Dendritic cell treated with granulocyte-macrophage colony-stimulating factor and Interleukin-4, amounts not matched to agents 40 ng/mL and 50 ng/mL, for 4 days (primary cell): ENCODE data around the gene KDM5B.
A peak's percentile ranks its signal among the peaks of the same experiment; 100 is the strongest.
"Not testable (repeated sequence)": the region's sequence is repeated elsewhere in the genome, so short reads cannot be mapped to it uniquely, and the experiment has no call there.

Experiments used
- H3K27ac Mint-ChIP-seq: one replicate; pipeline ENCODE4 v1.8.0; 2022; ENCODE audit warnings: mild to moderate bottlenecking, mixed read lengths
- H3K27me3 Mint-ChIP-seq: one replicate; pipeline ENCODE4 v1.8.0; 2022; ENCODE audit warnings: mild to moderate bottlenecking, mixed read lengths
- H3K36me3 Mint-ChIP-seq: one replicate; pipeline ENCODE4 v1.8.0; 2022; ENCODE audit warnings: low read depth, mixed read lengths
- H3K4me1 Mint-ChIP-seq: one replicate; pipeline ENCODE4 v1.8.0; 2022; ENCODE audit warnings: low read depth, mixed read lengths
- H3K4me3 Mint-ChIP-seq: one replicate; pipeline ENCODE4 v1.8.0; 2022; ENCODE audit warnings: mild to moderate bottlenecking, moderate library complexity, mixed read lengths
- H3K9me3 Mint-ChIP-seq: one replicate; pipeline ENCODE4 v1.8.0; 2022; ENCODE audit warnings: mixed read lengths
- intact Hi-C: fragments of 100-400 bp; cut with micrococcal nuclease; formaldehyde crosslinking; loops from one replicate; pipeline ENCODE4 v1.15.0; 2022

Gene KDM5B

DNA sequence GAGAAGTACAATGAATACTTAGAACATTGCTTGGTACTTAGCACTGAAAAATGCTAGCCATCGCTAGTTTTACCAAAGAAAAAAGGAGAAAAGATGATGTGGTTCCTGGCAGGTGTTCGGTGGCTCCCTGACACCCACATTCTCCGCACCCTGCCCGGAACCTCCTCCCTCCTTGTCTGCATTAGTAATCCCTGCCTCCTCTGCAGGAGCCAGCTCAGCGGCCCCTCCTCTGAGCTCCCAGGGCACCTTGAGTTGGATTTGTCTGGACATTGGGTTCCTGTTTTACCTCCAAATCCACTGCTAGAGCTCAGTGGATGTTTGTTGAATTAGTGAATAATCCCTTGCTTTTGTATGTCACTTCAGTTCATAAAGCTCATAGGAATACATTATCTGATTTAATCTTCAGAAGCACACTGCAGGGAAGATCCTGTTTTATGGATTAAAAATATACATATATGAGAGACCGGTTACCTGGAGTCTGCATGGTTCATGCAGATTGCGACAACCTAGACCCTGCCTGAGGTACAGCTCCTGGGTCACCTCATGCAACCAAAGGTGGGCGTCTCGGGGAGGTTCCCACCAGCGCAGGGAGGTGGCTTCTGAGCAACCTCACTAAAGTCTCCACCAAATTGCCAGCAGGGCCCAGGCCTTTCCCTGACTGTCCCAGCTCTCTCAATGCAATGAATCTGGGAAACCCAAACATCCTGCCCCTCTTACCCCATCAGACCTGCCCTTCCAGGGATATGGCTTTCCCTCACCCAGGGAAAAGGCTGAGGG, 26.7 kb upstream of the KDM5B start:
- Mint-ChIP-seq H3K36me3 (no peaks in the 10 kb centered on the region), H3K27ac (no peak overlapping the region)
- intact Hi-C loops: no loop called here

DNA sequence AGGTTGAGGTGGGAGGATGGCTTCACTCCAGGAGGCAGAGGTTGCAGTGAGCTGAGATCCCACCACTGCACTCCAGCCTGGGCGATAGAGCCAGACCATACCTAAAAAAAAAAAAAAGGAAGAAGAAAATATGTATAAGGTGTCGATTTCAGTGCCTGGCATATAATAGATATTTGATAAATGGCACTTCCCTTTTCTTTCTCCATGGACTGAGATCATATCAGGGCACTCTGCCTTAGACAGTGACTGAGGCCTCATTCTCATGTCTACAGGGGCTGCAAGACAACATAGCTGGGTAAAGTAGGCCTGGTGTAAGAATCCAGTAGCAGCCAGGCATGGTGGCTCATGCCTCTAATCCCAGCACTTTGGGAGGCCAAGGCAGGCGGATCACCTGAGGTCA, 23.7 kb upstream of the KDM5B start:
- Mint-ChIP-seq H3K27me3 (peaks cover 10% of the 10 kb centered on the region), H3K9me3 (no peaks in the 10 kb centered on the region), H3K4me3 (no peak overlapping the region), H3K27ac (no peak overlapping the region), H3K4me1 (peaks cover 22% of the 10 kb centered on the region), H3K36me3 (no peaks in the 10 kb centered on the region)
- intact Hi-C loops: no loop called here

More for the DNA sequence above, 26.7 kb upstream of the KDM5B start:
- Mint-ChIP-seq H3K4me1 (peaks cover 31% of the 10 kb centered on the region), H3K27me3 (peaks cover 10% of the 10 kb centered on the region), H3K4me3 (no peak overlapping the region), H3K9me3 (no peaks in the 10 kb centered on the region)

DNA sequence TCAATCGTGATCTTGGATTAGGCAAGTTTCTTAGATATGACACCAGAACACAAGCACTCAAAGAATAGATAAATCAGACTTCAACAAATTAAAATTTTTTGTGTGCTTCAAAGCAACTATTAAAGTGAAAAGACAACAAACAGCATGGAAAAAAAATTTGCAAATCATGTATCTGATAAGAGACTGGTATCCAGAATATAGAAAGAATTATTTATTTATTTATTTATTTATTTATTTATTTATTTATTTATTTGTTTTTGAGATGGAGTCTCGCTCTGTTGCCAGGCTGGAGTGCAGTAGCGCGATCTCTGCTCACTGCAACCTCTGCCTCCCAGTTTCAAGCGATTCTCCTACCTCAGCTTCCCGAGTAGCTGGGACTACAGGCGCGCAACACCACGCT, 21.0 kb upstream of the KDM5B start:
- H3K4me3 Mint-ChIP-seq, intact Hi-C loops, H3K36me3 Mint-ChIP-seq, H3K27me3 Mint-ChIP-seq, H3K9me3 Mint-ChIP-seq, H3K27ac Mint-ChIP-seq: not testable (repeated sequence)
- H3K4me1 Mint-ChIP-seq: peaks cover 10% of the 10 kb centered on the region

DNA sequence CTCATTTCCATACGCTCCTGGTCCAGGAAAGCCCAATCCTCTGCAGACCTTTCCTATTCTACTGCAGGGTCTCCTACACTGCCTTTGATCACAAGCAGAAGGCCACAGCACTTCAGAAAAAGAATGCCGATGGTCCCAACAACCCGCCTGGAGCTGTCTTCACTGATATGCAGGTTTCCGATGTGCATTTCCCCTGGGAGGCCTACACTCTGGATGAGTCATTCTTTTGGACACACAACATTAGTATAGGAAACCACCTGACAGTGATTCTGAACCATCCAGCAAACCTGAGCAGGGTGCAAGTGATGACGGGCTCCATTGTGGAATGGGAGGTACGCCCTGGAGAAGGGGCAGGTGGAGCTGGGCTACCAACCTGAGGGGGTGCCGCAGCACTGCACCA, 17.5 kb upstream of the KDM5B start:
- Mint-ChIP-seq H3K36me3 (no peaks in the 10 kb centered on the region), H3K9me3 (no peaks in the 10 kb centered on the region), H3K4me3 (no peak overlapping the region), H3K27me3 (peaks cover 3% of the 10 kb centered on the region), H3K4me1 (peaks cover 10% of the 10 kb centered on the region), H3K27ac (no peak overlapping the region)
- intact Hi-C loops: no loop called here

DNA sequence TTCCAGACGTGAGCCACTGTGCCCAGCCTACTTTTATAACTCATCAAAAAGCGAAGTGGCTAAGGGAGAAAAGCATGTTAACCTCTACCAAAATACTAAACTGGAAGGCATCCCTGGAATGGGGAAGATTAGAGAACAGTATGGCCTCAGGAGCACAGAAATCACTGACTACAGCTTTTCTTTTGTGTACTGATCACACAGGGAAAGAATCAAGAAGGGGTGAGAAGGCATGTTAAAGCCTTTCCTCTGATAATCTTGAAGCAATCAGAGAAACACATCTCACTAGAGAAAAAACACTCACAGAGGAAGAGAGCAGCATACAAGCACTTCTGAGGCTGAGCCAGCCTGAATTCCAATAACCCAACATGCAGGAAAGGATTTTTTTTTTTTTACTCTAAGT, 13.2 kb upstream of the KDM5B start:
- no peaks in the 10 kb centered on the region for H3K36me3 Mint-ChIP-seq

DNA sequence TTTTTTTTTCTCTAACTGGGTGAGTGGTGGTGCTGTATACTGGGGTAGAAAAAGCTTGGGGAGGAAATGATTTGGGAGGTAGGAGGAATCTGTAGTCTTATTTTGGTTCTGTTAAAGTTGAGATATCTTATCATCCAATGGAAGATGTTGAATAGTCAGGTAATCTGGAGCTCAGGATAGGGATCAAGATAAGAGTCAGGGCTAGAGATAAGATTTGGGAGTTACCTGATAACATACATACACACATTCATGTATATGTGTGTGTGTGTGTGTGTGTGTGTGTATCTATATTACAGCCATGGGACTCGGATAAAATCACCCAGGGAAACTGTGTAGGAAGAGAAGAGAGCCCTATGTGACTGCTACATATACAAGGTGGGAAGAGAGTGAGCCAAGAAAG, 10.6 kb upstream of the KDM5B start:
- H3K4me1 Mint-ChIP-seq: peaks cover 9% of the 10 kb centered on the region
- no peaks in the 10 kb centered on the region for H3K9me3 Mint-ChIP-seq
- no peak overlapping the region for H3K27ac Mint-ChIP-seq
- no peaks in the 10 kb centered on the region for H3K36me3 Mint-ChIP-seq
- intact Hi-C loops: no loop called here
- H3K27me3 Mint-ChIP-seq: peaks cover 17% of the 10 kb centered on the region
- H3K4me3 Mint-ChIP-seq: no peak overlapping the region

More for the DNA sequence above, 13.2 kb upstream of the KDM5B start:
- no peaks in the 10 kb centered on the region for H3K9me3 Mint-ChIP-seq
- peaks cover 18% of the 10 kb centered on the region for H3K27me3 Mint-ChIP-seq
- H3K27ac Mint-ChIP-seq: no peak overlapping the region
- peaks cover 15% of the 10 kb centered on the region for H3K4me1 Mint-ChIP-seq
- H3K4me3 Mint-ChIP-seq: no peak overlapping the region
- intact Hi-C loops: no loop called here

DNA sequence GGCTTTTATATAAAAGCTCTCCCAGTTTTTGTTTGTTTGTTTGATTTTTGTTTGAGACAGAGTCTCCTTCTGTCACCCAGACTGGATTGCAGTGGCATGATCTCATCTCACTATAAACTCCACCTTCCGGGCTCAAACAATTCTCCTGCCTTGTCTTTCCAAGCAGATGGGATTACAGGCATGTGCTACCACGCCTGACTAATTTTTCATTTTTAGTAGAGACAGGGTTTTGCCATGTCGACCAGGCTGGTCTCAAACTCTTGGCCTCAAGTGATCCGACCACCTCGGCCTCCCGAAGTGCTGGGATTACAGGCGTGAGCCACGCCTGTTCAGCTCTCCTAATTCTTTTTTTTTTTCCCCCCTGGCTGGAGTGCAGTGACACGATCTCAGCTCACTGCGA, 6.9 kb upstream of the KDM5B start:
- no peak overlapping the region for H3K4me3 Mint-ChIP-seq
- H3K4me1 Mint-ChIP-seq: peaks cover 26% of the 10 kb centered on the region
- intact Hi-C loops: no loop called here
- H3K9me3 Mint-ChIP-seq: no peaks in the 10 kb centered on the region
- H3K27me3 Mint-ChIP-seq: peaks cover 35% of the 10 kb centered on the region
- H3K36me3 Mint-ChIP-seq: no peaks in the 10 kb centered on the region
- no peak overlapping the region for H3K27ac Mint-ChIP-seq

DNA sequence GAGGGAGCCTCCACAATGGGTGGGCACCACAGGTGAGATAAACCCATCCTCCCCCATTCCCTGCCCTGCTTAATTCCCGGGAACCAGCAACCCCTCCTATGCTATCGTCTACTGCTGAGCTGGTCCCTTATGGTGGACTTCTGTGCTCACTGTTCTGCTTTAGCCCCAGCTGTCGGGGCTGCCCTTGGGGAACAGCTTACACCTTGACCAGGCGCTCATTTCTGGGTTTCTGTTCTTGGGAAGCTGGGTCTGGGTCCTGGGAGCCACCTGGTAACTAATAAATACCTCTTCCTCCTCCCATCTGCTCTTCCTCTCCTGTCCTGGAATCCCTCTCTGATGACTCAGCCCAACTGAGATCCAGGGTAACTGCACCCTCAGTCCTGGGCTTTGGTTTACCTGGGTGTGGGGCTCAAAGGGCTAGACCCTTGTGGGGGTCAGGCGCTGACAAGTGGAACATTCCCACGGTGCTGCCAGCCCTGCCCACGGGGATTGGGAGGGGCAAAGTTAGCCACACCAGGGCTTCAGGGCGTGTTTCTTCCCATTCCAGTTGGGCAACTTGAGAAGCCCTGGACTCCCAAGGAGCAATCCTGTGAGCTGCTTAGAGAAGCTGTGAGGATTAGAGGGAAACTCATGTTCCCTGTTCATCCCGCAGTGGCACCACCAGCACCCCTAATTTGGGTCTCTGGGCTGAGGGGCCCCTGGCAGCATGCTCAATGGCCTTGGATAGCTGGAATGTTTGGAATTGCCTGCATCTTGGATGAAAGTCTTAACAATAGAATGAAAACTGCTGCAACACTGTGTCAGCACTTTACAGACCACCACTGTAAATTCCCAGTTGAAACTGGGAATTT, 4.2 kb upstream of the KDM5B start:
- H3K27ac Mint-ChIP-seq: no peak overlapping the region
- H3K4me1 Mint-ChIP-seq: peaks cover 27% of the 10 kb centered on the region
- no peaks in the 10 kb centered on the region for H3K9me3 Mint-ChIP-seq
- no peak overlapping the region for H3K4me3 Mint-ChIP-seq
- H3K27me3 Mint-ChIP-seq: peaks cover 20% of the 10 kb centered on the region
- no peaks in the 10 kb centered on the region for H3K36me3 Mint-ChIP-seq
- intact Hi-C loops: loop anchor here (2.0 kb wide), 1 partner anchor 48 kb away; no protein-coding TSS in a partner anchor

DNA sequence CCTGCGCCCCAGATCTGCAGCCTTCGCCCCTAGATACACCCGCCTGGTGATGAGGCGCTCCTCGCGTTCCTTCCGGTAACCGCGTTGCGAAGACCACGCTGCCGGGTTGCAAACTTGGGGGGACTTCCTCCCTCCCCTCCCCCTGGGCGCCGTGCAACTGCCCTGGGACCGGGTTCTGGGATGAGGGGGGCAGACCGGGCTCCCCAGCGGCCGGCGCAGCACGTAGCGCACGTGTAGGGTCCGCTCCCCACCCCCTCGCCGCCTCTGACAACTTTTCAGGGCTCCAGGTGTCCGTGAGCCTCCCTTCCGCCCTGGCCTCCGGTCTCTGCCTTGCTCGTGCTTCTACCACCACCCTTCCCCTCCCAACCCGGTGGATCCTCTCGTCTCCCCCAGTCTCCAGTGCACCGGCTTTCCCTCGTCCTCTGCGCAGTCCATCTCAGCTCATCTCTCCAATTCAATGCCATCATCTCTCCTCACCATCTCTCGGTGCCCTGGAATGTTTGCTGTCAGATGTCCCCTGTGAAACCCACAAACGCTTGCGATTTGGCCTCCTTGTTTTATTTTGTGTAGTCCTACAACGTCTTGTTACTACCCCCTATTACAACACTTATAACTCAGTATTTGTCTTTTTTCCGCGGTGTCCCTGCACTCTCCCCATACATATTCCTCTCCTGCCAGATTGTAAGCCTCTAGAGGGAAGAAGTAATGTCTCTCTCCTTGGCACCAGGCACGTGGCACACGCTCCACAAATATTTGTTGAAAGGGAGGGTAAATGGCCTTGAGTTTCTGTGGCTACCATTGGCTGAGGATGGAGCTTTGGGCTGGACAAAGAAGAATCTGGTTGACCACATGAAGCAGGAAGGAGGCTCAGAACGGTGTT, 3.3 kb upstream of the KDM5B start:
- Mint-ChIP-seq H3K27ac (peak overlapping the region; percentile 89), H3K4me3 (peak overlapping the region; percentile 90), H3K9me3 (no peaks in the 10 kb centered on the region), H3K4me1 (peaks cover 31% of the 10 kb centered on the region), H3K27me3 (peaks cover 20% of the 10 kb centered on the region), H3K36me3 (peaks cover 6% of the 10 kb centered on the region)
- intact Hi-C loops: loop anchor here (2.0 kb wide), 1 partner anchor 49 kb away; no protein-coding TSS in a partner anchor

DNA sequence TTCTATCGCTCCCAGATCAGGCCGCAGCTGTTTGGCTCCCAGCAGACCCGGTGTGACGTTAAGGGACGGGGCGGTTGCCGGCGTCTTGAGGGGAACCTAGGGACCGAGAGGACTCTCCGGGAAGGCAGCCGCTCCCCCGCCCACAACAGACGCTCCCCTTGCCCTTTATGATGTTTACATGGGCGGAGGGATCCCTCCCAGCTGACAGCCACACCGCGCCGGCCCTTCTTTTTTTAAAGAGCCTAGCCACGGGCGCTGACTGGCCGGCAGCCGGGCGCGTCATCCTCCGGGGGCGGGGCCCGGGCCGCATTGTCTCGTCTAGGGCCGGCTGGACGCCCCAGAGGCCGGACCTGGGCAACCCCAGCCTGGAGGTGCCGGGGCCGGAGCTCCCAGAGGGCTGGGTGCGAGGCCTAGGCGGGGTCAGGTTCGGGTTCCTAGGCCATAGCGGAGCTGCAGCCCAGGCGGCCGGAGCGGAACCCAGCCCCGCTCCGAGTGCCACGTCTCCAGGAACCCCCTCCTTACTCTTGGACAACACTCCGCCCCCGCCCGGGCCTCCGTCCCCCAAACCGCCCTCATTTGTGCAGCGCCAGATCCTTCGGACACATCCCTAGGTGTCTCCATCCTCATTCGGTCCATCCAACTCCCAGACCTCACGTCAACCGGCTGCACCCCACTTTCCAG, 2.5 kb upstream of the KDM5B start, which contains the start of gene PCAT6:
TSS of gene PCAT6 (plus strand) at position 340 of the 681 bp plus-strand sequence.
- H3K4me3 Mint-ChIP-seq: peak within 1 kb of the TSS; percentile 90
- H3K9me3 Mint-ChIP-seq: no peaks in the 10 kb centered on the region

DNA sequence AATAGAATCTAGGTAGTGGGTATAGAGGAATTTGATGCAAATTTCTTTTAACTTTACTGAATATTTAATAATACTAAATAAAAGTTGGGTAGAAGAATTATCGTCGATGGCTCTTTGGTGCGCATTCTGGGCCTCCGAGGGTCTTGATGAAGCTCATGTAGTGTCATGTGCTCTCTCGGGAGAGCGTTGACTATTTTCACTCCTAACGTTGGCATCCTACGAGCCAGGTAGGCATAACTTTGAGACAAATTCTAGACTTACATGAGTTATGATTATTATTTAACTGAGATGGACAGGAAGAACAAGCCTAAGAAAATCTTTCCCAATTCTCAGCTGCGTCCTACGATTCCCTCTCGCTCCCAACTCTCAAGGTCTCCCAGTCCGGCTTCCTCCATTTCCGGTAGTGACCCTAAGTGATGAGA, 2.0 kb upstream of the KDM5B start:
- intact Hi-C loops: no loop called here
- H3K9me3 Mint-ChIP-seq: no peaks in the 10 kb centered on the region
- H3K4me1 Mint-ChIP-seq: peaks cover 41% of the 10 kb centered on the region
- H3K27me3 Mint-ChIP-seq: peaks cover 19% of the 10 kb centered on the region
- H3K4me3 Mint-ChIP-seq: peak overlapping the region; percentile 90
- H3K27ac Mint-ChIP-seq: peak overlapping the region; percentile 89
- peaks cover 6% of the 10 kb centered on the region for H3K36me3 Mint-ChIP-seq

More for the DNA sequence above, 2.5 kb upstream of the KDM5B start, which contains the start of gene PCAT6:
- H3K36me3 Mint-ChIP-seq: peaks cover 6% of the 10 kb centered on the region
- peaks cover 19% of the 10 kb centered on the region for H3K27me3 Mint-ChIP-seq
- peak within 1 kb of the TSS; percentile 89 for H3K27ac Mint-ChIP-seq
- H3K4me1 Mint-ChIP-seq: peaks cover 39% of the 10 kb centered on the region
- intact Hi-C loops: no loop called here

DNA sequence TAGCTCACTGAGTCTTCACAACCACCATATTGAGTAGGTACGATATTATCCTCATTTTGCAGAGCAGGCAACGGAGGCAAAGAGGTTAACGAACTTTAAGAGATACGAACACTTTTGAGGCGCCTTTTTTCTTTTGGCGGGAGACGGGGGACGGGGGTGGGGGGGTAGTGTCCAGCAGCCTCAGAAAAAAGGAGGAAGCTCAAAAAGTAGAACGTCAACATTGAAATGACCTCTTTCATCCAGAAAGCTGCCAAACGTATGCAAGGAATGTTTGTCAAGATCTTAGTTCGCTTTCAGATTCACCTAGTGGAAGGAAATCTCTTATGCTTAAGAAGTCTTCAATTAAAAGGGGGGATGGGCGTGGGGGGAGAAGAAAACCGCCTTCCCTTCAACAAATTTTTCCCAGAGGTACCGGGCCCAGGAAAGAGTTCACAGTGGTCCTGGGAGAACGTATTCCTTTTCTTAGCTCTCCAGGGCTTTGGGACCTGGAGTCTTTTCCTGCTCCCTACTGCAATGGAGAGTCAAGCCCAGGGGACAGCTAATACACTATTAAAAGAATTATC, 1.5 kb upstream of the KDM5B start:
- Mint-ChIP-seq H3K4me3 (peak overlapping the region; percentile 6), H3K4me1 (peaks cover 41% of the 10 kb centered on the region), H3K36me3 (peaks cover 6% of the 10 kb centered on the region)

DNA sequence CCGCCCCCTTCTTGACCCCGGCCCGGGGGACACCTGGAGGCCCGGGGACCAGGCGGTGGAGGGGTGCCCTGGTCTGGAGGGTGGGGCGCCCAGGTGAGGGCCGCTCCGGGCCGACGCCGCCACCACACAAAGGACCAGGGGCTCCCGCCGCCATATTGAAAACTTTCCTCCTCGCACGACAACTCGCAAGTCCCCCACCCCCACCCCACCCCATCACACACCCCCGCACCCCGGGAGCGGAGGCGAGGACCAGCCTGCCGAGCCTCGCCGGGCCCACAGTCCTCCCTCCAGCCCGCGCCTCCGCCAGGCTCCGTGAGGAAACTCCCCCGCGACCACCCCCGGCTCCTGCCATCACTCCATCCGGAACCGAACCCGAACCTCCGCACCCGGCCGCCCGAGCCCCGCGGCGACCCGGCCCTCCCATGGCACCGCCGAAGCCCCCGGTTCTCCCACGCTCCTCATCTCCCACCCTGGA, 733 bp downstream of the KDM5B start:
- Mint-ChIP-seq H3K27ac (peak overlapping the region; percentile 79), H3K27me3 (peaks cover 17% of the 10 kb centered on the region), H3K4me1 (peaks cover 51% of the 10 kb centered on the region), H3K36me3 (peaks cover 6% of the 10 kb centered on the region), H3K9me3 (no peaks in the 10 kb centered on the region), H3K4me3 (peak overlapping the region; percentile 83)
- intact Hi-C loops: no loop called here

More for the DNA sequence above, 1.5 kb upstream of the KDM5B start:
- intact Hi-C loops: no loop called here
- Mint-ChIP-seq H3K9me3 (no peaks in the 10 kb centered on the region), H3K27ac (peak overlapping the region; percentile 89), H3K27me3 (peaks cover 19% of the 10 kb centered on the region)
